CD4-positive, alpha-beta T cell treated with Interferon alpha-2 for 1 hour (primary cell): Measurements from ENCODE around the gene INVS.
"Not testable (repeated sequence)": the region's sequence is repeated elsewhere in the genome, so short reads cannot be mapped to it uniquely, and the experiment has no call there.

ENCODE experiments used
- DNase-seq, 2 donors: peaks; one replicate each; pipeline ENCODE4 v3.0.0-alpha.2; 2020 to 2022

Gene INVS

DNA sequence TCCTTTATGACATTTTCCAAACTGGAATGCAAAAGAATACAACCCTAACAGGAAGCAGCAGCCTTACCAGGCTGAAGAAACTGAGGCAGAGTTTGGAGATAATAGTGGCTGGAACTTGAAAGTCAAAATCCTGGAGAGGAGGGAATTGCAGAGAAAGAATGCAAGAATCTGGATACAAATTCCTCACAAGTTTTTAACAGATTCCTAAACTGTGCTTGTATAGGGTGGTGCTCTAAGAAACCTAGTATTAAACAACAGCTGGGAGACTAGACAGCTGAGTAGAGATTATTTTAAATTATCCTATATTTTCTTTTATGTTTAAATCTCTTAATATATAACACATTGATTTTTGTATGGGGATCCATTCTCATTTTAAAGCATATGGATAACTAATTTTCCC lies 30.7 kb downstream of the INVS start:
- DNase-seq, result no peak

DNA sequence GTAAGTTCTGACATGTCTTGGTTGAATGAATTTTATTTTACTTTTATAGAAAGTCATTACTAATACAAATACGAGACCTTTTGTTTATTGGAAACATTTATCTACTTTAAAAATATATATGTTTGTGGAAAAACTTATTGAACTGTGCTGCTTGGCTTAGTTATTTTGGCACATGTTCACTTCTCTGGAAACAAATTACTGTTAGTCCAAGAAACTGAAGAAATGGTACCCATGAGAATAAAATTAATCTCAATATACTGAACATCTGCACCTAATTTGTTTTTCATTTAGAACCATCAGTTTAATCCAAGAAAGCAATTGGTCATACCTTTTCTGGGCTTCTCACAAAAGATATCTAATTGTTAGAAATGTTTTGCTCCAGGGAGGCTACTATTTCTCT lies 32.2 kb downstream of the INVS start:
- DNase-seq, result no peak

GRCh38 chr9:100131875-100132430 lies 32.9 kb downstream of the INVS start:
- no peak for DNase-seq

DNA sequence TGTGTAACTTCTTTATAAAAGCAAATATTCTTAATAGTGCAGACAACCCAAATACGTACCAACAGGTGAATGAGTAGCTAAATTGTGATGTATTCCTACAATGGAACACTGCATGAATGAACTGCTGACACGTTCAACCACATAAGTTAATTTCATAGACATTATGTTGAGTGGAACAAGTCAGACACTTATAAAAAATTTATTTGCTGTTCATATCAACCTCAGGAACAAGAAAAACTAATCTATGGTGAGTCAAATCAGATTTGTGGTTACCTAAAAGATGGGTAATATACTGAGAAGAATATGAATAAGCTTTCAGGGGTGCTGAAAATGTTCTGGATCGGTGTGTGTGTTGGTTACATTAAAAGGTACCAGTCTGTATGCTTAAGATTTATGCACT lies 35.7 kb downstream of the INVS start:
- DNase-seq, result no peak

- DNase-seq, result not testable (repeated sequence)
These were observed 37.8 kb downstream of the INVS start for GRCh38 chr9:100136799-100137198.

DNA sequence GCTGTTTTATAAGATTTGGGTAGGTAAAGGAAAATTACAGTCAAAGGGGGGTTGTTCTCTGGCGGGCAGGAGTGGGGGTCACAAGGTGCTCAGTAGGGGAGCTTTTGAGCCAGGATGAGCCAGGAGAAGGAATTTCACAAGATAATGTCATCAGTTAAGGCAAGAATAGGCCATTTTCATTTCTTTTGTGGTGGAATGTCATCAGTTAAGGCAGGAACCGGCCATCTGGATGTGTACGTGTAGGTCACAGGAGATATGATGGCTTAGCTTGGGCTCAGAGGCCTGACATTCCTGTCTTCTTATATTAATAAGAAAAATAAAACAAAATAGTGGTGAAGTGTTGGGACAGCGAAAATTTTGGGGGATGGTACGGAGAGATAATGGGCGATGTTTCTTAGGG lies 41.3 kb downstream of the INVS start:
- not testable (repeated sequence) for DNase-seq

GRCh38 chr9:100141862-100142261 lies 42.8 kb downstream of the INVS start:
- not testable (repeated sequence) for DNase-seq

DNA sequence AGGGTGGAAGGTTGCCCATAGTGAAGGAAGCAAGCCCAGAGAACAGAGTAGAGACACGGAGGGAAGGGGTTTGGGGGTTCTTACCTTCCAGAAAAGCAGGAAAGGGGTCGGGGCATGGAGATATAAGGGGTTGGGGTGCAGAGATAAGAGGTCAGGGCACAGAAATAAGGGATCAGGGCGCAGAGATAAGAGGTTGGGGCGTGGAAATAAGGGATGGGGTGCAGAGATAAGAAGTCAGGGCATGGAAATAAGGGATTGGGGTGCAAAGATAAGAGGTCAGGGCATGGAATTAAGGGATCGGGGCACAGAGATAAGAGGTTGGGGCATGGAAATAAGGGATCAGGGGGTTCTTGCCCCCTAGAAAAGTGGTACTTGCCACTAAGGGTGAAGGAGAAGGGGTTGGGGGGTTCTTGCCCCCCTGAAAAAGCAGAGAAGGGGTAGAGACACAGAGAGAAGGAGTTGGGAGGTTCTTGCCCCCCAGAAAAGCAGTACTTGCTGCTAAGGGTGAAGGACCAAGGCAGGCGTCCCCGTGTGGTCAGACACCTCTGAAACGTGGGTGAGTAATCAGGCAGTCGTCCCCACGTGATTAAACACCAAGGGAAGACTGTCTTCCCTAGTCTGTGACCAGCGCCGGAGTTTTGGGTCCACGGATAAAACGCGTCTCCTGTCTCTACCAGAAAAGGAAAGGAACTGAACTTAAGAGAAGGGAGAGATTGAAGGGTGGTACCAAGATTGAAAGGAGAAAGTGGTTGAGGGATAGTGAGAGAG lies 46.3 kb downstream of the INVS start:
- not testable (repeated sequence) for DNase-seq

DNA sequence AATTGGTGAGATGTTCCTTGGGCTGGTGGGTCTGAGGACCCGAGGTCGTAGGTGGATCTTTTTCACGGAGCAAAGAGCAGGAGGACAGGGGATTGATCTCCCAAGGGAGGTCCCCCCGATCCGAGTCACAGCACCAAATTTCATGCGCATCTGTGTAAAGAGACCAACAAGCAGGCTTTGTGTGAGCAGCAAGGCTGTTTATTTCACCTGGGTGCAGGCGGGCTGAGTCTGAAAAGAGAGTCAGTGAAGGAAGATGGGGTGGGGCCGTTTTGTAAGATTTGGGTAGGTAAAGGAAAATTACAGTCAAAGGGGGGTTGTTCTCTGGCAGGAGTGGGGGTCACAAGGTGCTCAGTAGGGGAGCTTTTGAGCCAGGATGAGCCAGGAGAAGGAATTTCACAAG lies 46.9 kb downstream of the INVS start:
- DNase-seq, result not testable (repeated sequence)

DNA sequence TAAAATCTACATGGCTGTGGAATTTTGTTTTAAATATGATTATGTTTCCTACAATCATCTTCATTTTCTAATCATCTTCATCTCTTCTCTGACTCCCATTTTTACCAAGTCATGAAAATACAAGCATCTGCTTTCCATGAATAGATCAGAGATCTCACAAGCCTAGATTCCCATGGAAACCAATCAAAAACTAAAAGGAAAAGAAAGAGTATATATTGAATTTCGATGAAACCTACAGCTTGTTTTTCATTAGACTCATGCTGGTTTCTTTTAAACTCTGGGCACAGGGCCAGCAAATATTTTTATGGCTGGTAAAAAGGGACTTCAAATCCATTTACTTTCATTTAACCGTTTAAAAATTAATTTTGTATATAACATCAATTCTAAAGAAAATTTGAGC lies 51.2 kb downstream of the INVS start:
- DNase-seq, result no peak

DNA sequence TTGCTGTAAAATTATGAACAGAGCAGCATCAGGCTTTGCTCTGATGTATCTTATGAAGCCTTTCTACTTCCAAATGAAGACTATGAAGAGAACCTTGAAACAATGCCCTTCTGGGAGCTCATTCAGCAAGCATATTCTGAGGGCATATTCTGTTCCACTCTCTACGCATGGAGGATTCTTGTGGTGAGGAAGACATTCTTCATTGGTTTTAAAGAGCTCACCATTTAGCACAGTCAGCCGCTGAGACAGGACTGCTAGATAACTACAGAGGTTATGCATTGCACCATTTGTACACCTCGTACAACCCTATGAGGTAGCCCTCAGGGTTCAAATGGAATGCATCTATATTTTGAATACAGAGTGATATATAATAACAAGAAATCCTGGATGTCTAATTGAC lies 61.0 kb downstream of the INVS start:
- DNase-seq, result no peak

DNA sequence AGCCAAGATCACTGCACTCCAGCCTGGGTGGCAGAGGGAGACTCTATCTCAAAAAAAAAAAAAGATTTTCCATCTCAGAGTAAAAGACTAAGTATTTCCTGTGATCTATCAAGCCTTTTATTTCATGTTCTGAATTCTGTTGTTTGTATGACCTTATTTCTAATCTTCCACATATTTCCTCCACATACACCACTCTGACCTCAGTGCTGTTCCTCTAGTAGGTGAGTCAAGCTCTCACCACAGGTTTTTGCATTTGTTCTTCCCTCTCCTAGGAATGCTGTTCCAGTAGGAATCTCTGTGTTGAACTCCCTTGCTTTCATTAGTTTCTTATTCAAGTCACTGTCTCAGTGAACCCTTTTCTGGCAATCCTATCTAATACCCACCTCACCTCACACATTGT lies 68.1 kb downstream of the INVS start:
- no peak for DNase-seq

GRCh38 chr9:100167915-100168654 lies 69.0 kb downstream of the INVS start:
- no peak for DNase-seq

DNA sequence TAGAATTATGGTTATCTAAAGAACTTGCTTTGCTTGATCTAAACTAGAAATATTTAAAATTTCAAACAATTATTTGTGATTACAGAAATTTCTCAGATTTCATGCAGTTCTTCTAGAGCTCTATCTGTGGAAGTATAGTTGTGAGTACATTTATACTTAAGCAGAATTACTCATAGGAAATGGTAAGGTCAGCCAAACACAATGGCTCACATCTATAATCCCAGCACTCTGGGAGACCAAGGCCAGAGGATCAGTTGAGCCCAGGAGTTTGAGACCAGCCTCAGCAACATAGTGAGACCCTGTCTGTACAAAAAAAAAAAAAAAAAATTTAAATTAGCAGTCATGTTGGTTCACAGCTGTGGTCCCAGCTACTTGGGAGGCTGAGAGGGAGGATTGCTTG lies 71.0 kb downstream of the INVS start:
- no peak for DNase-seq

DNA sequence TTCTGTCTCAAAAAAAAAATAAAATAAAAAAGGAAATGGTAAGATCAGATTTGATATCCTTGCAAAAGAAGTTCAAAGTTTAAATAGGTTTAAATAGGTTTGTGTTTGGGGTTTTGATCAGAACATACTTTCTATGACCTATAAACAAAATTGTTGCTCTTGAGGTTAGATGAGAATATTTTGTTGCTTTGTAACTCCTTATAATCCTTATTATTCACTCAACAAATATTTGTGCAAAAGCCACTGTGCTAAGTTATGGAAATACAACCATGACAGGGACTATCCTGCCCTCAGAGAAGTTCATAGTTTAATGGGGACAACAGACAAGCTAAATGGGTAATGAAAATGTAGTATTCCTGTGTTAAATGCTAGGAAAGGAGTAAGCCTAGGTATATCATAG lies 71.5 kb downstream of the INVS start:
- no peak for DNase-seq

DNA sequence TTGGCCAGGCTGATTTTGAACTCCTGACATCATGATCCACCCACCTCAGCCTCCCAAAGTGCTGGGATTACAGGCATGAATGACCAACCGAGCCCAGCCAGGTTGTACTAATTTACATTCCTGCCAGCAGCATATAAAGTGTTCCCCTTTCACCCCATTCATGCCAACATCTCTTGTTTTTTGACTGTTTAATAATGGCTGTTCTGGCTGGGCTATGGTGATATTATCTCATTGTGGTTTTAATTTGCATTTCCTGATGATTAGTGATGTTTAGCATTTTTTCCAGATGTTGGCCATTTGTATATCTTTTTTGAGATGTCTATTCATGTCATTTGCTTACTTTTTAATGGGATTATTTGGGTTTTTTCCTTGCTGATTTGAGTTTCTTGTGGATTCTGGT lies 87.3 kb downstream of the INVS start:
- no peak for DNase-seq

GRCh38 chr9:100190339-100190738 lies 91.3 kb downstream of the INVS start:
- no peak for DNase-seq

- DNase-seq, result no peak
These were observed 92.2 kb downstream of the INVS start for GRCh38 chr9:100191264-100191663.

GRCh38 chr9:100193078-100193477 lies 94.0 kb downstream of the INVS start:
- no peak for DNase-seq

GRCh38 chr9:100196215-100196614 lies 97.2 kb downstream of the INVS start:
- DNase-seq, result no peak

DNA sequence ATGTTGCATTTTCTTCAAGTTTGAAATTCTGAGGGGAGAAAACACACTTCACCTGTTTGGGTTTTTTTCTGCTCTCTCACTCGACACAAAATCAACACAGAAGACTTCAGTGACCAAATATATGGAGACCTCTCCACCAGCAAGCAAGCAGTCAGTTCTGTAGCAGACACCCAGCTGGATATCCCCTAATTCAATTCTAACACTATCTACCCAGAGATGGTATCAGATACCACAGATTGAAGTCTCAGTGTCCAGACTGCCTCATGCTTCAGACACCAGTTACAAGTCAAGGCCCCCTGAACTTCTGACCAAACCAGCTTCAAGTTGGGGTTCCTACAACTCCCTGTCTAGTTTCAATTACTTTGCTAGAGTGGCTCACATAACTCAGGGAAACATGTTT lies 97.8 kb downstream of the INVS start:
- DNase-seq, result no peak

DNA sequence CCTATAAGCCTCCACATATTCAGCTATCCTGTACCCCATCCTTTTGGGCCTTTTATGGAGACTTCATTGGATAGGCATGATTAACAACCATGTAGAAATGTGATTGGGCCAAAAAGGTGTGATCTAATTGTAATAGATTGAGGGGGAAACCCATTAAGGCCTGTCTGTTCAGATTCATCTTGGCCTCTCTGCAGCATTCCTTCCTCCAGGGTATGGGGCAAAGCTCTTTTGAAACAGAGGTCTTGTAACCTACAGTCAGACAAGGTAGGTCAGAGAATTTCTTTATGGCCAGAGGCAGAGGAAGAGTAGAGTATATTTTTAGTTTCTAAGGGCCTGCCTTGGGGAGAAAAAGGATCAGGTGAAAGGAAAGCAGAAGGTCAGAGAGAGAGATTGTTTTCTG lies 98.5 kb downstream of the INVS start:
- DNase-seq, result no peak

GRCh38 chr9:100202806-100203205 lies 103.8 kb downstream of the INVS start:
- no peak for DNase-seq

GRCh38 chr9:100204796-100205195 lies 105.8 kb downstream of the INVS start:
- no peak for DNase-seq
